Hematopoietic multipotent progenitor cell treated with erythropoietin and hydrocortisone succinate and interleukin-3 and kit ligand, for 4 days (in vitro differentiated cells): ENCODE data around the gene USP31.
"Not testable (repeated sequence)": the region's sequence is repeated elsewhere in the genome, so short reads cannot be mapped to it uniquely, and the experiment has no call there.

Source experiments
- DNase-seq: peaks from one replicate; pipeline ENCODE4 v3.0.0-alpha.2; 2015

The USP31 gene

GRCh38 chr16:23158114-23158513 is 8.9 kb upstream of the USP31 start:
- DNase-seq: no peak

GRCh38 chr16:23156946-23157460 is 7.8 kb upstream of the USP31 start:
- DNase-seq: no peak

DNA sequence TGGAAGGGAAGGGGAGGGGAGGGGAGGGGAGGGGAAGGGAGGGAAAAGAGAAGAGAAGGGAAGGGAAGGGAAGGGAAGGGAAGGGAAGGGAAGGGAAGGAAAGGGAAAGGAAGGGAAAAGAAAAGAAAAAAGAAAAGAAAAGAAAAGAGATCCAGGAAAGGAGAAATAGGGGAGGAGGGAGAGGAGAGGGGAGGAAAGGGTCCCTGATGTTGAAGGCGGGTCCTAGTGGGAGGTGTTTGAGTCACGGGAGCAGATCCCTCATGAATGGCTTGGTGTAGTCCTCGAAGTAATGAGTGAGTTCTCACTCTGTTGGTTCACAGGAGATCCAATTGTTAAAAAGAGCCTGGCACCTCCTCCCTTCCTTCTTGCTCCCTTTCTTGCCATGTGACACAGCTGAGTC is 6.9 kb upstream of the USP31 start:
- DNase-seq: no peak

- DNase-seq: peak; percentile 54
Observed at GRCh38 chr16:23155445-23156049, 6.3 kb upstream of the USP31 start.

DNA sequence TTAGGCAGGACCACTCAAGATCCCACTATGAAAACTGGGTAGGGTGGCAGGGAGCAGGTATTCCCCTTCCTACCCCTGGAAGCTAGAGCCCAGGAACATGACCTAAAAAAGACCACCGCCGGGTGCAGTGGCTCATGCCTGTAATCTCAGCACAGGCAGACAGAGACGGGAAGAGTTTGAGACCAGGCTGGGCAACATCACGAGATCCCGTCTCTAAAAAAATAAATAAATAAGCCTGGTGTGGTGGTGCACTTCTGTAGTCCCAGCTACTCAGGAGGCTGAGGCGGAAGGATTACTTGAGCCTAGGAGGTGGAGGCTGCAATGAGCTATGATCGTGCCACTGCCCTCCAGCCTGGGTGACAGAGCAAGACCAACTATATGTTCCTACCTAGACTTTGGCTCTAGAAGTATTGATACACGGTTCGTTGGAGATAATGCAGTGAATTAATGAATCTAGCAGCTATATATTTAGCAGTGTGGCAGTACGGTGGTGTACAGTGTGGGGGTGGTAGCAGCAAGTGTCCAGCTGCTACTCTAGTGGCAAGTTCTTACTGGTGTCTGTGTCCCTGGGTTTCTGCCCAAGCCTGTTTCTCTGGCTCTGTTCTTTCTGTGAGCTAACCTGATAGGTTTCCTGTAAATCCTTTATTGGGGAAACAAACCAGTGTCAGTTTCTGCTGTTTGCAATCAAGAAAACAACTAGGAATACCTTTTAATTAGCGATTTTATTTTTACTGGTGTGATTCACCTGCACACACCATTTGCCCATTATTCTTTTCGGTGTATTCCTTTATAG is 3.3 kb upstream of the USP31 start:
- DNase-seq: no peak

DNA sequence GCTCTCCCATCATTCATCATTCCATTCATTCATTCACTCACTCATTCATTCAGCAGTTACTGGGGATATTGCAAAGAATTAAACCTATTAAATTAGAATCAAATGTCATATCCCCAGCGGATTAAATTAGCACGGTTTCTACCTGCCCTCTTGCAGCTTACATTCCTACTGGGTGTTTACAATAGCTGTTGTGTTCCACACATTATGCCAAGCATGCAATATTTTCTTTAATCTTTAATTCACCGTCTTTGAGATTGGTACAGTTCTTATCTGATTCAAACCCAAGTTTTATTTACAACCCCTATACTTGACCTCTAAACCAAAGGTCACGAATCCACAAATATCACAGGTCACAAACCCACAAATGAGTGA is 727 bp upstream of the USP31 start:
- no peak for DNase-seq

GRCh38 chr16:23148513-23149266 is 562 bp downstream of the USP31 start:
- peak; percentile 73 for DNase-seq

DNA sequence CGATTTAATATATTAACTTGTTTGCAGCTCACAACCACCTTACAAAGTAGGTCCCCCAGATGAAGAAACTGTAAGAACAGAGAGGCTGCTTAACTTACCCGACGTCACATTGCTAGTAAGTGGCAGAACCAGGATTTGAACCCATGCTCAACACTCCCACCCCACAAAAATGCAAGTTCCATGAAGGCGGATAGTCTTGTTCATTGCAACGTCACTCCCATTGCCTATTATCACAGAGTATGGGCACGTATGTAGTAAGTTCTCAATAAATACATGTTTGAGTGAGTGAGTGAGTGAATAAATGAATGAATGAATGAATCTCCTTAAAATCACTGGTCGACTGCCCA is 1.1 kb downstream of the USP31 start:
- DNase-seq: no peak

GRCh38 chr16:23147666-23148065 is 1.6 kb downstream of the USP31 start:
- no peak for DNase-seq

DNA sequence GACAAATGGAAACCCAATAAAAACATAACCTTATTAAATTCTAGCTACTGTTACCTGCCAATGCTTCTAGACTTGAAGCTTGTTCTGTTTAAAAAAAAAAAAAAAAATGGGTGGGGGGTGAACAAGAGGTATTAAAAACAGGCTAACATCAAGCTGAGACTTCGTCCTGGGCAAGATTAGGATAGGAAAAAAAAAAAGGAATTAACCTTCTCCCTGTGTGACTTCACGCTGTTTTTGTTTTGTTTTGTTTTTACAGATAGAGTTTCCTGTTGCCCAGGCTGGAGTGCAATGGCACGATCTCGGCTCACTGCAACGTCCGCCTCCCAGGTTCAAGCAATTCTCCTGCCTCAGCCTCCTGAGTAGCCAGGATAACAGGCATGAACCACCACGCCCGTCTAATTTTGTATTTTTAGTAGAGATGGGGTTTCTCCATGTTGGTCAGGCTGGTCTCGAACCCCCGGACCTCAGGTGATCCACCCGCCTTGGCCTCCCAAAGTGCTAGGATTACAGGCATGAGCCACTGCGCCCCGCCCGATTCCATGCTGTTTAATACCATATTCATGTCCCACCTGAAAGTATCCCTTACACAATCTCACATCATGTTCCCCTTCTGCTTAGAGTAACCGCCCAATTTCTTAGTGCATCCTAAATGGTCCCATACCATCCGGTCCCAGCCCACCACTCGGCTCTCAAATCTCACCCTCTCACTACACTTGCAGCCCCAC is 2.2 kb downstream of the USP31 start:
- no peak for DNase-seq

DNA sequence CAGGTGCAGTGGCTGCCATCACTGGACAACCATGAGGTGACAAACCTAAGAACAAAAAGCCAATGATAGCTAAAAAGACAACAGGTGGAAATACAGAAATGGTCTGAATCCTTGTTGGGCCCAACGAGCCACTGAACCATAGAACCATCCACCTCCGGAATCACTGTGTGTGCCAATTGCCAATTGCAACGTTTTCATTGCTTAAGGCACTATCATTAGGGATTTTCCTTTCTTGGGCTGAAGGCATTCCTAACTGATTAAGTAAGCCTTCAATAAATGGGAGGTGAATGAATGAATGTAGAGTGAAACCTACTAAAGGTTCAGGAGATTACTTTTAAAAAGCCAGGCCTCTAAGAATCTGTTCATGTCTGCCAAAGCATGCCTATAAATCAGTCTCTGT is 3.6 kb downstream of the USP31 start:
- DNase-seq: no peak

- no peak for DNase-seq
Observed at GRCh38 chr16:23145186-23145585, 4.1 kb downstream of the USP31 start.

DNA sequence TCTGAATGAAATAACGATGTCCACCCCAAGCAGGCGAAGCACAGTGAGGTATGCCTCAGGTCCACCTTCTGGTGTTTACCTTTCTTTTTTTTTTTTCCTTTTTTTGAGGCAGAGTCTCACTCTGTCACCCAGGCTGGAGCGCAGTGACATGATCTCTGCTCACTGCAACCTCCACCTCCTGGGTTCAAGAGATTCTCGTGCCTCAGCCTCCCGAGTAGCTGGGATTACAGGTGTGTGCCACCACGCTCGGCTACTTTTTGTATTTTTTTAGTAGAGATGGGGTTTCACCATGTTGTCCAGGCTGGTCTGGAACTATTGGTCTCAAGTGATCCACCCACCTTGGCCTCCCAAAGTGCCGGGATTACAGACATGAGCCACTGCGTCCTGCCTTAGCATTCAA is 4.9 kb downstream of the USP31 start:
- not testable (repeated sequence) for DNase-seq

GRCh38 chr16:23143391-23143790 is 5.9 kb downstream of the USP31 start:
- no peak for DNase-seq

GRCh38 chr16:23141959-23142740 is 7.1 kb downstream of the USP31 start:
- no peak for DNase-seq

DNA sequence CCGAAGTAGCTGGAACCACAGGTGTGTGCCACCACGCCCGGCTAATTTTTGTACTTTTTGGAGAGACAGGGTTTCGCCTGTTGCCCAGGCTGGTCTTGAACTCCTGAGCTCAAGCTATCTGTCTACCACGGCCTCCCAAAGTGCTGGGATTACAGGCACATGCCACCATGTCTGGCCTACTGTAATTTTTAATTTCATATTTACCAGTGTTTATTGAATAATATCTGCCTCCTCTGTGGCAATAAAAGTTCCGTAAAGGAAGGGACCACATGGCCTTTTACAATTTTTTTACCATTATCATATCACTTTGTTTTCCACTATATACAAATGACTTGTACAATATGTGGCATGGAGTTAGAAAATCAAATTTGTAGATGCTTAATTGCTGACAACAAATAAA is 7.8 kb downstream of the USP31 start:
- no peak for DNase-seq

DNA sequence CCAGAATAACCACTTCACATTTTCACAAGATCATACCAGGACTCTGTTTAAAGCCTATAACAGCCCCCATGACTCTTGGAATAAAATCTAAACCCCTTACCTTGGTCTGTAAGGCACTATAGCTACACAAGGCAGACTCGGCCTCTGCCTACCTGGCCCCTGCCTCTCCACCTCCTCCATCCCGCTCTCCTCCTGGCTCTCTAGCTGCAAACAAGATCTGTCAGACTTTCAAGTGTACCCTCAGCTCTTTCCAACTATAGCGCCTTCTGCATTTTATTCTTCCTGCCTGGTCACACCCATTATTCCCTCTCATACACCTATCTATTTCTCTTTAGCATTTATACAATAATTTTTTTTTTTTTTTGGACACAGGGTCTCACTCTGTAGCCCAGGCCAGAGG is 8.2 kb downstream of the USP31 start:
- no peak for DNase-seq

GRCh38 chr16:23140107-23140506 is 9.1 kb downstream of the USP31 start:
- no peak for DNase-seq

- DNase-seq: no peak
Observed at GRCh38 chr16:23137818-23138217, 11.4 kb downstream of the USP31 start.

DNA sequence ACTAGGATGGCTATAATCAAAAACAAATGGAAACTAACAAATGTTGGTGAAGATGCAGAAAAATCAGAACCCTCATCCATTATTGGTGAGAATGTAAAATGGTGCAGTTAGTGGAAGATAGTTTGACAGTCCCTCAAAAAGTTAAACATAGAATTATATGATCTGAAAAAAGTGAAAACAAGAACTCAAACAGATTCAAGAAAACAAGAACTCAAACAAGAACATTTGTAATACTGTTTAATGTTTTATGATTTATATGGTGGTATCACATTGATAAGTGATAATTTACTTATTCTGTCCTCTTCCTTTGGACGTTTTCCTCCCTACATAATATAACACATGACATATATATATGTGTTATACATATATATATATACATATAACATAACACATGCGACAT is 12.0 kb downstream of the USP31 start:
- DNase-seq: no peak

DNA sequence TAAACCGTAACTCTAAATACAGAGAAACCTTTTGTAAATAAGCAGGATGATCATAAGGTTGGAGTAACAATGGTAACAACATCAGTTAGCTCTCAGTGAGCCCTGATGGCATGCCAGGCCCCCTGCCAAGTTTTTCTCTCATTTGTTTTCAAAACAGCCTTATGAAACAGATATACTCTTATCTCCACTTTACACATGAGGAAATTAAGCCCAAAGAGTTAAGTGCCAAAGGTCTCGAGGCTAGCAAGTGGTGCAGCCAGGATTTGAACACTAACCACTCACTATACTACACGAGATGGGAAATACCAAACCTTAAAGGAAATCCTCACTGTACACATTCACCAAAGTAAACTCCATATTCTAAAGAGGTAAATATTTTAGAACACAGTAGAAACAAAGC is 15.0 kb downstream of the USP31 start:
- peak; percentile 93 for DNase-seq

- no peak for DNase-seq
Observed at GRCh38 chr16:23132775-23133463, 16.3 kb downstream of the USP31 start.
